HG03575 (cell line): ENCODE results near the gene CENATAC.
"Not testable (repeated sequence)": the region's sequence is repeated elsewhere in the genome, so short reads cannot be mapped to it uniquely, and the experiment has no call there.

Experiments used
- ATAC-seq: cut with Tn5 transposase; IDR thresholded peaks from one replicate; pipeline ENCODE4 v1.9.1; 2021; ENCODE audit not compliant: unreplicated experiment, insufficient number of reproducible peaks, low FRiP score; ENCODE audit errors: extremely low read depth

Gene CENATAC

DNA sequence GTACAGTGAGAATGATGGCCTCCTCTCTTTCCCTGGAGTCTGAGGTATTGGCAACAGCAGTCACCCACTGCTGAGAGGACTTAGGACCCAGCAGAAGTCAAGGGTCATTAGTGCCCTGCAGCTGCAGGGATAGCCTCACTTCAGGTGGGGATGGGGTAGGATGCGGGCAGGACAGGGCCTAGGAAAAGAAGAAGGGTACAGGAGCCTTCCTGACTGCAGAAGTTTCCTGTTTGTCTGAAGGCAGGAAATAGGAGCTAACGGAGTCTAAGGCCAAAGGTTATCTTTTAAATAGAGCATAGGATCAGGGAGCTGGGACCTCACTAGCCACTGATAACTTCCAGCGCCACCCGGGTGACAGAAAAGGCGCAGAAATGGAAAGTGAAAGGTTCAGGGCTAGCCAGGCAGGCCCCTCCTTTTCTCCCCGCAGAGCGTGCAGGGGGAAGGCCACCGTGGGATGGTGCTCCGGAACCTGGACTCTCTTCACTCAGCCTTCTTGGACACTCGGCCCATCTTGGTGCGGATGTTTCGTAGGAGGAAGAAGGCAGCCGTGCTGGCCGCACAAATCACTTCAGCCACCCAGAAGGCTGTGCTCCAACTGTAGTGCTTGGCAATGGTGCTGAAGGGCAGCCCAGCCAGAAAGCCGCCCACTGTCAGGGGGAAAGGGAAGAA lies 26.6 kb downstream of the CENATAC start:
- no peak for ATAC-seq

DNA sequence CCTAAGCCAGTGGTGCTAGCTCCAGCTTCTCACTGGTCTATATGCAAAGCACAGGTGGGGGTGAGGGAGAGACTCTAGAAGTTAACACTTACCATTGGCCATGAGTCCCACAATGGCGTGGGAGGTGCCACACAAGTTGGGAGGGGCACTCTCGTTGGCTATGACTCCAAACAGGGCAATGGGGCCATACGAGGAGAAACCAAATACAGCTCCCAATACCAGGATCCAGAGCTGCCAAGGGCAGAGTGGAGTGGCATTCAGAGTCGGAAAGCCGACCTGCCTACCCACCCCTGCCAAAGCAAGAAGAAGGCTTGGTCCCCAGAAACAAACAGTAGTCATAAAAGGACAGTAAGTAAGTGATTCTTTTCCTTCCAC lies 27.1 kb downstream of the CENATAC start:
- ATAC-seq = no peak

DNA sequence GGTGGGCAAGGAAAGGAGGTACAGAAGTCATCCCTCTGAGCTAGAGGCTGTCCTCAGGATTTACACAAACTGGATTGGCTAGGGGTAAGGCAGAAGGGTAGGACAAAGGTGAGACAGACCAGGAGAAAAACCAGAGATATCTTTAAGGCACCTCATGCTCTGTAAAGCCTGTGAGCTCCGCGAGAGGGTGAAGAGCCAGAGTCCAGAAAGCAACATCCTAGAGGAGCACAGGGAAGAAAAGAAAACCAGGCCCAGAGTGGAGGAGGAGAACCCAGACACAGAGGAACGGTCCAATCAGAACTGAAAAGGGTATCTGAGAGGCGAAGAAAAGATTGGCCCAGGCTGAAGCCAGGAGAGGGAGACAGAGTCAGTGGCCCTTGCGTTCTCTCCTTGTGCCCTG lies 27.6 kb downstream of the CENATAC start:
- no peak for ATAC-seq

DNA sequence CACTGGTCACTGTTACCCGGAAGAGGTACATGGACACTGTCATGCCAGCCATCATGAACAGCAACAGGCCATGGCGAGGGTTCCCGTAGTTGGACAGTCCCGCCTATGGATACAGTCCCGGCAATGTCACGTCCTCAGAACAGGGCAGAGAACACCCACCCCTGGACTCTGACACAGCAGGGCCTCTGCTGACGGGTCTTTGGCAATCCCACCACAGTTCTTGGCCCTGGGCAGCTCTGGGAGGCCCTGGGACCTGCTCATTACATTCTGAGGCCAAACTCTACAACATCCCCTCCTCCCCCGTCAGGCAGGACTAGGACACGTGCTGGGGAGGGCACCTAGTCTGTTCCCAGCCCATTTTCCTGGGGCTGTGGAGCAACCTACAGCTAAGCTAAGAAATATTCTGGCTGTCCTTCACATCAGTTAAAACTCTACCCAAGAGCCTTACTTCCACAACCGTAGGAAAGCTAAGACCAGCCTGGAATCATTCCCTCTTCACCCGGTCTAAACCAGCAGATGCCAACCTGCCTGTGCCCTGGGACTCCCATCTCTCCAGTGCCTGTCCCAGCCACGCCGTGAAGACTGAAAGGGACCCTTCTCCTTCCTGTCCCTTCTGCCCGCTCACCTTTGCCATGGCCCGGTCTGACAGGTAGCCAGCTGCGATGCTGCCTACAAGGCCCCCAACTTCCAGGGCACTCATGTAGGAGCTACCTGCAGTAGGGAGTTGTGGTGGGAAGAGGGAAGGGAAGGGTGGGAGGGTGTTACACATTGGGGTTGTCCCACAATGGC lies 28.2 kb downstream of the CENATAC start:
- ATAC-seq = no peak

DNA sequence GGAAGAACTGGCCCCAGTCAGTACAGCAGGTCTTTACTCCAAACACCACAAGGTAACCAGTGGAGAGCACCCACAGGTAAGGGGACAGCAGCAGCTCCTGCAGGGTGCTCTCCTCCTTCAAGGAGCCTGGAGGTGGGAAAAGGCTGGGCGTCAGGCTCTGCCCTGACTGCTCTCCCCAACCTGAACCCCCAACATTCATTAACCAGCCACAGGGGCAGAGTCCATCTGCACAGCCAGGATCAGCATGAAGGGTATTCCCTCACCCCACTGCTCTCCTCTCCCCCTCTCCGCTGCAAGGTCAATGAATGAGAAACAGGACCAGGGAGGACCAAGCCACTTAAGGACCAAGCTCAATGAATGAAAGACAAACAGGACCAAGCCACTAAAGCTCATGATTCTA lies 29.0 kb downstream of the CENATAC start:
- ATAC-seq = no peak

DNA sequence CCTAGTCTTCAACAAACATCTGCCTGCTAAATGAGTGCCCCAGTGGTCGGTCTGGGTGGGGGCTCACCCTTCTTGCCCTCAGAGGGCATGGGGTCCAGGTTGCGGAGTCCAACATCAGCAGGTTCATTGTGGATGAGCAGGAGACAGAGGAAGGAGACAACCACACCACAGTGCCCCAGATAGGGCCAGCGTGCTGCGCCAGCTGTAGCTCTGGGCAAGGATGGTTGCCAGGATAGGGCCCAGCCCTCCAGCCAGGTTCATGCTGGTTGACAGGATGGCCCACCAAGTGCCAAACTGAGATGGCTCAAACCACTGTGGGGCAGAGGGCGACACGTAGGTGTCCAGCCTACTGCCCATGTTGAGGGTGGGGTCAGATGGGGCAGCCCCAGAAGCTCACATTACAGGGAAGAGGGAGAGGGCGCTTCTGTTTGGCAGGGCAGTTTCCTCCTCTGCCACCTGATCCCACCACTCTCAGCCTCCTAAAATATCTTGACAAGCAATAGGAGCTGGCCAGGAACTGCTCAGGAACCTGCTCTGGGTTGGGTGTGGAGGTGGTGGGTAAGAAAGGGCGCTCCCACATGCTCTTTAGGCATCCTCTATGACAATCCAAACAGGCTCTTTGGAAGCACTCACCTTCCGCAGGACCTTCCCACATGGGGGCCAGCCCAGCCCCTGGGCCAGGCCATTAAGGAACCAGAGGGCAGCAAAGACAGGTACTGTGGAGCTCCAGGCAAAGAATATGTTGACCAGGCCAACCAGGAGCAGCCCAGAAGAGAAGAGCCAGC lies 29.8 kb downstream of the CENATAC start:
- ATAC-seq = no peak

DNA sequence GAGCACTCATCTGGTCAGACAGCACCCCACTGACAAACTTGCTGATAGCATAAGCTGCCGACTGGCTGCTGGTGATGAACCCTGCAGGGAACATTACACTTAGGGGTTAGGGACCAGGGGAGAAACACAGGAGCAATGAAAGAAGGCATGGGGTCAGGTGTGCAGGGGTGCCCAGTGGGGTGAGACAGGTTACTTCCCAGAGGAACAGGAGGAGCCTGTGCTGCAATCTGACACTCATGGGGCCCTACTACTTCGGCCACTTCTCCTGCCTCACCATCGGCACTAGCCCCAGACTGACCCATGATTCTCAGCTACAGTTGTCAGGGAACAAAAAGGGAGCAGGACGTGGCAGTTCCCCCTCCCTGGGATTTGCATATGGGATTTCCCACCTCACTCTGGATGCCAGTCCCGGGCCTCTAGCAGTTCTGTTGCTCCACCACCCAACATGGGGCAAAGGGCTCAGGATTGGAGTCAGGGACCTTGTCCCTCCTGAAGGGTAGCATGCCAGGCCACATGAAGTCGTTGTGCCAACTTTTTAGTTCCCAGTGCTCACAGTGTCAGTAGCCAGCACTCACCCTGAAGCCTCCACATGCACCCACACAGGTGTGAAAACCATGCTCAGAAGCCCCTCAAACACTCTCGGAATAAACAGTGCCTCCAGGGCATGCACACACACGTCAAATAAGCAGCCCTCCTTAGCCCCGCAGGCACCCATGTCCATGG lies 30.6 kb downstream of the CENATAC start:
- no peak for ATAC-seq

DNA sequence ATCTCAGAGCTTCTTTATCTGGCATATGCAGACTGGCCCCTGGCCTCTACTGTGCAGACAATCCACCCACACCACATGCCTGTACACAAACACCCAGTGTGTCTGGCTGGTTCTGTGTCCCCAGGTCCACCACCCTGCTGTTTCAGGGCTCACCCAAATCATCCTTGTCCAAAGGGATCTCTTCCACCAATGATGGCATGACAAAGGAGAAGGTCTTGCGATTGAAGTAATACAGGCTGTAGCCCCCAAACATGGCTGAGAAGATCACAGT lies 31.1 kb downstream of the CENATAC start:
- no peak for ATAC-seq

DNA sequence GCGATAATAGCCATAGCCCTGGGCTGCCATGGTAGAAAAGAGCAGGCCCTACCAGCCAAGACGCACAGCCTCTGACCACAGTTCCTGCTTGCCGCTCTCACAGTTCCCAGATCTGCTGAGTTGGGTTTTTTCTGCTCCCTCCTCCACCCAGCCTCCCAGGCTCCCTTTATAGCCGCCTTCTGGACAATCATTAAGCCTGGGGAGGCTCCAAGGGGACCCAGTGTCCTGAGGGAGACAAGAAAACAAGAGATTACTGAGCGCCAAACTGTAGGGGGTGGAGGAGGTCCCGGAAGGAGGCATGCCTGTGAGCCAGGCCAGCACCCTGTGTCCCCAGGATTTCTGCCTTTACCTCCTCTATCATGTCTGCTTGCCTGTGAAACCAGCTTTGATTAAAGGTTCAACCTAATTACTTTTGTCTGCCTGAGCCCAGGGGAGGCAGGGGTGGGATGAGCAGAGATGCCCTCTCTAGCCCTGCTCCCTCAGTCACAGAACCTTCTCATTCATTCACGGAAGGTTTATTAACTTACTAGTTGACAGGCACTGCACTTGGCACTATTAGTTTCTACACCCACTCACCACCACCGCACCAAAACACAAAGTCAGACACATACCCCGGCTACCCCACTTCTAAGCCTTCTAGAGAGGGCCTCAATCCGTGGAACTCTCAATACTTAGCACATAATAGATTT lies 31.5 kb downstream of the CENATAC start:
- ATAC-seq = no peak

DNA sequence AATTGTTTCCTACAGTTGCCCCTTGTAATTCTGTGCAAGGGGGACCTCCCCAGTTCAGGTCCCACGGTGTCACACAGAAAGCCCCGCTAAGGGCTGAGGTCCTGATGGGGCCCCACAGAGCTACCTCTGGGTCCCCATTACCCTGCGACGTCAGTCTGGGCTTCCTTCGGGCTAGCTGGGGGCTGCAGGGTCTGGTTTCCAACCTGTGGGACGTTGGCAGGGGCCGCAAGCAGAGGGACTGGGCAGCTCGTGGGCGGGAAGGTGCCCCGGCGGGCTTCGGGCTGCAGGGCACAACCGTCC lies 32.0 kb downstream of the CENATAC start:
- no peak for ATAC-seq

DNA sequence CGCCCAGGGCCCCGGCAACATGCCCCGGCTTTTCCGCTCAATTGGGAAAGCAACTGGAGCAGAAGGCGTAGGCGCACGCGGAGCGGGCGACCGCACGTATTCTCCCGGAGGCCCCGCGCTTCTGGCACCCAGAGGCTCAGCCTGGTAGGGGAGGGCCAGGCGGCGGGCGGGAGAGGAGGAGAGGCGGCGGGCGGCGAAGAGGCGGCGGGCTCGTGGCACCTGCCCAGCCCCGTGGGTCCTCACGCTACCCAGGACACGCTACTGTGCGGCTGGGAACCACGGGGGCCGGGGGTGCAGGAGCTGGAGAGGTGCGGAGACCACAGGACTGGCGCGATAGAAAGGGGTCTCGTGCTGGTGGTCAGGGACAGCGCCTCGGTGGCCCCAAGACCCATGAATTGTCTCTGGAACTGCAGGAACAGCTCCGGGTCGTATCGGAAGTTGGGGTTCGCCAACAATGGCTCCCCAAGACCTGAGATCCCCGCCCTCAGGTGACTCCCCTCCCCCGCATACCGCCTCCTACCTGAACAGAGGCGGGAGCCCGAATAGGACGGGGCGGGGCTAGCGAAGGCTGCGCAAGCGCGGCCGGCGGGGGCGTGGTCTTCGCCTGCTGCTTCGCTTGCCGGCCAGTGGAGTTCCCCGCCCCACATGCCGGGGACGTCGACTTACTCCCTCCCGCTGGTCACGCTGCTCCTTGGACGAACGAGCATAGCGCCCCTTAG lies 32.5 kb downstream of the CENATAC start, which contains the start of gene SLC37A4:
Gene SLC37A4 (minus strand): TSS at position 549 of the 719 bp plus-strand sequence.
- peak; percentile 50 for ATAC-seq

DNA sequence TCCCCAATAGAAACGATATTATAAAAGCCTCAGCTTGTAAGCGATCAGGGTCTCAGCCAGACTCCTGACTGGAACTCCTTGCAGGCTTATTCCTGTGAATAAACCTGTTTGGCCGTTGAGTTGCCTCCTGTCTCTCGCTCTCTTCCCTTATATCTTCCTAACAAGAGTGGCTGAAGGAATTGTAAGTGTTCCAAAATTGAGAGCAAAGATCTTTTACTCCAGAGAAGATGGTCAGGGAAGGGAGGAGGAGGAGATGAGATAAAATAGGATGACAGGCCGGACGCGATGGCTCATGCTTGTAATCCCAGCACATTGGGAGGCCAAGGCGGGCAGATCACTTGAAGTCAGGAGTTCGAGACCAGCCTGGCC lies 34.0 kb downstream of the CENATAC start:
- ATAC-seq = no peak

DNA sequence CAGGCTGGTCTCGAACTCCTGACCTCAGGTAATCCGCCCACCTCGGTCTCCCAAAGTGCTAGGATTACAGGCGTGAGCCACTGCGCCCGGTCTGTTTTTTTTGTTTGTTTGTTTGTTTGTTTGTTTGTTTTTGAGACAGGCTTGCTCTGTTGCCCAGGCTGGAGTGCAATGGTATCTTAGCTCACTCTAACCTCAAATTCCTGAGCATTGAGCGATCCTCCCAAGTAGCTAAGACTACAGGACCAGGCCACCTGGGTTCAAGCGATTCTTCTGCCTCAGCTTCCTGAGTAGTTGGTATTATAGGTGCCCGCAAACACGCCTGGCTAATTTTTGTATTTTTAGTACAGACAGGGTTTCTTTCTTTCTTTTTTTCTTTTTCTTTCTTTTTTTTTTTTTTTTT lies 35.5 kb downstream of the CENATAC start:
- ATAC-seq = not testable (repeated sequence)

DNA sequence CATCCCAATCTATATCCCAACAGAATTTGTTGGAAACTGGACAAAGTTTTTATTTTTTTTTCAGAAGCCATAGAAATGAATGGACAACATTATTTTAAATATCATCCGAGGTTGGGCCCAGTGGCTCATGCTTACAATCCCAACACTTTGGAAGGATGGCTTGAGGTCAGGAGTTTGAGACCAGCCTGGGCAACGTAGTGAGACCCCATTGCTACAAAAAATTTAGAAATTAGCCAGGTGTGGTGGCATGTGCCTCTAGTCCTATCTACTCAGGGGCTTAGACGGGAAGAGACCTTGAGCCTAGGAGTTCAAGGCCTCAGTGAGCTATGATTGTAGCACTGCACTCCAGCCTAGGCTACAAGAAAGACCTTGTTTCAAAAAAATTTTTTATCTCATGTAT lies 36.9 kb downstream of the CENATAC start:
- no peak for ATAC-seq

DNA sequence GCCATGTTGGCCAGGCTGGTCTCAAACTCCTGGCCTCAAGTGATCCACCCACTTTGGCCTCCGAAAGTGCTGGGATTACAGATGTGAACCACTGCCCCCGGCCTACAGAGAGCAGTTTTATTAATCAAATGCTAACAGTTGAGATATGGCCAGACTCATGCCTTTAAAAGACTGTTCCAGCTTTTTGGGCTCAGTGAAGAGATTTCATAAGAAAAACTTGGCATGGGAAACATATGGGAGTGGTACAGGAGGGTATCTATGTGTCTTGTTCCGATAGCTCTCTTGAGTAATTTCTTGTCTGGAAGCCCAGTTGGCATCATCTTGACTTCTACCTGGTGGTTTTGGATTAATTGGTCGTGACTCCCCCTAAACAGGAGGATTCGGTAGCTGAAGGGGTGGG lies 40.9 kb downstream of the CENATAC start:
- no peak for ATAC-seq

DNA sequence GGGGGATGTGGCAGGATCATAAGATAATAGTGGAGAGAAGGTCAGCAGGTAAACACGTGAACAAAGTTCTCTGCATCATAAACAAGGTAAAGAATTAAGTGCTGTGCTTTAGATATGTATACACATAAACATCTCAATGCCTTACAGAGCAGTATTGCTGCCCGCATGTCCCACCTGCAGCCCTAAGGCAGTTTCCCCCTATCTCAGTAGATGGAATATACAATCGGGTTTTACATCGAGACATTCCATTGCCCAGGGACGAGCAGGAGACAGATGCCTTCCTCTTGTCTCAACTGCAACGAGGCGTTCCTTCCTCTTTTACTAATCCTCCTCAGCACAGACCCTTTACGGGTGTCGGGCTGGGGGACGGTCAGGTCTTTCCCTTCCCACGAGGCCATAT lies 41.5 kb downstream of the CENATAC start:
- not testable (repeated sequence) for ATAC-seq

DNA sequence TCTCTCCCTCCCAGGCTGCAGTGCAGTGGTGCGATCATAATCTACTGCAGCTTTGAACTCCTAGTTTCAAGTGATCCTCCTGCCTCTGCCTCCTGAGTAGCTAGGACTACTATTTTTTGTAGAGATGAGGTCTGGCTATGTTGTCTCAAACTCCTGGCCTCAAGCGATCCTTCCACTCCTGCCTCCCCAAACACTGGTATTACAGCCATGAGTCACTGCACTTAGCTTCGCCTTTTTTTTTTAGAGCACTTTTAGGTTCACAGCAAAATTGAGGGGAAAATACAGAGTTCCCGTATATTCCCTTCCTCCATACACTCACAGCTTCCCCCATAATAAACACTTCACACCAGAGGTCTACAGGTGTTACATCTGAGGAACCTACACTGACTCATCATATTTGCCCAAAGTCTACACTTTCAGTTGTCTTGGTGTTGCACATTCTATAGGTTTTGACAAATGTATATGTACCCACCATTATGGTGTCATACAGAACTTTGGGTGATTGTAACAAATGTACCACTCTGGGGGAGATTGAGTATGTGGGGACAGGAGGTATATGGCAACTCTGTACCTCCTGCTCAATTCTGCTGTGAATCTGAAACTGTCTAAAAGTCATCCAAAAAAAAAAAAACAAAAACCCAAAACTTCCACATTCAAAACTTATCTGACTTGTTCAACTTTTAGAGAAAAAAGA lies 44.0 kb downstream of the CENATAC start:
- no peak for ATAC-seq

DNA sequence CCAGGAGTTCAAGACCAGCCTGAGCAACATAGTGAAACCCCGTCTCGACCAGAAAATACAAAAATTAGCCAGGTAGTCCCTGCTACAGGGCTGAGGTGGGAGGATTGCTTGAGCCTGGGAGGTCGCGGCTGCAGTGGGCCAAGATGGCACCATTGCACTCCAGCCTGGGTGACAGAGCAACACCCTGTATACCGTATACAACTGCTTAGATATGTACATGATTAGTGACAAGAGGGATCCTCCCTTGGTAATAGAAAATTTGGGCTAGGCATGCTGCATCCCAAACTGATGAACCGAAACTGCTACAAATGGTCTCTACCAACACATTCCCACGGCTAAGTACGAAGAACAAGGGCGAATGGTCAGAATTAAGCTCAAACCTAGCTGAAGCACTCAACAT lies 45.0 kb downstream of the CENATAC start:
- ATAC-seq = no peak
